ENCODE data around the gene SLC13A3. TPM values are rescaled to one million over a fixed set of nuclear protein-coding genes. Genes with fewer than 3 reads are reported as not detected.

Gene SLC13A3
- total RNA-seq, 1 donor from 2014 or later = 5.5 TPM

- FAIRE-seq = no peak
- H3K36me3 ChIP-seq (ENCODE audit: control insufficient read depth, insufficient read depth, low read length) = no peaks in the 10 kb centered on the region
- no peak for TF ChIP-seq CTCF (IDR thresholded peaks at IDR 0.05; ENCODE audit: insufficient read depth, low read length, severe bottlenecking)
- H3K4me3 ChIP-seq (ENCODE audit: low read depth, low read length) = no peak overlapping the region
- DNase-seq (ENCODE audit: low read depth) = no peak
- peaks cover 3% of the 10 kb centered on the region for H3K27me3 ChIP-seq (ENCODE audit: control insufficient read depth, insufficient read depth, low read length)
These were observed 98.5 kb downstream of the SLC13A3 start for GRCh38 chr20:46552460-46553420.

- Histone ChIP-seq H3K36me3 (ENCODE audit: control insufficient read depth, insufficient read depth, low read length) (no peaks in the 10 kb centered on the region), H3K27me3 (ENCODE audit: control insufficient read depth, insufficient read depth, low read length) (peaks cover 3% of the 10 kb centered on the region), H3K4me3 (ENCODE audit: low read depth, low read length) (no peak overlapping the region)
- no peak for TF ChIP-seq CTCF (IDR thresholded peaks at IDR 0.05; ENCODE audit: insufficient read depth, low read length, severe bottlenecking)
- FAIRE-seq (no peak), DNase-seq (ENCODE audit: low read depth) (no peak)
These were observed 99.5 kb downstream of the SLC13A3 start for GRCh38 chr20:46551522-46552381.

GRCh38 chr20:46550461-46550860 is 100.8 kb downstream of the SLC13A3 start, which contains the start of gene OCSTAMP:
TSS of gene OCSTAMP (minus strand) at chr20:46550654. CDS start at chr20:46550560, 94 bp downstream.
- TF ChIP-seq CTCF (IDR thresholded peaks at IDR 0.05; ENCODE audit: insufficient read depth, low read length, severe bottlenecking) = no peak
- Histone ChIP-seq H3K27me3 (ENCODE audit: control insufficient read depth, insufficient read depth, low read length) (peaks cover 3% of the 10 kb centered on the region), H3K4me3 (ENCODE audit: low read depth, low read length) (no peak within 1 kb of the TSS), H3K36me3 (ENCODE audit: control insufficient read depth, insufficient read depth, low read length) (no peaks in the 10 kb centered on the region)
- no peak for DNase-seq (ENCODE audit: low read depth)
- FAIRE-seq = no peak

GRCh38 chr20:46549188-46549972 is 101.9 kb downstream of the SLC13A3 start:
- TF ChIP-seq CTCF (IDR thresholded peaks at IDR 0.05; ENCODE audit: insufficient read depth, low read length, severe bottlenecking) = no peak
- Histone ChIP-seq H3K27me3 (ENCODE audit: control insufficient read depth, insufficient read depth, low read length) (peaks cover 3% of the 10 kb centered on the region), H3K4me3 (ENCODE audit: low read depth, low read length) (no peak overlapping the region), H3K36me3 (ENCODE audit: control insufficient read depth, insufficient read depth, low read length) (no peaks in the 10 kb centered on the region)
- DNase-seq (ENCODE audit: low read depth) = no peak
- FAIRE-seq = no peak

GRCh38 chr20:46548688-46549087 is 102.6 kb downstream of the SLC13A3 start:
- H3K4me3 ChIP-seq (ENCODE audit: low read depth, low read length) = no peak overlapping the region
- H3K36me3 ChIP-seq (ENCODE audit: control insufficient read depth, insufficient read depth, low read length) = no peaks in the 10 kb centered on the region
- peaks cover 3% of the 10 kb centered on the region for H3K27me3 ChIP-seq (ENCODE audit: control insufficient read depth, insufficient read depth, low read length)
- FAIRE-seq (peak; percentile 47), DNase-seq (ENCODE audit: low read depth) (no peak)
- TF ChIP-seq CTCF (IDR thresholded peaks at IDR 0.05; ENCODE audit: insufficient read depth, low read length, severe bottlenecking) = no peak

All from bronchial epithelial cell (primary cell).